Naive B cell (primary cell): ENCODE data around the gene TLE3. TPM values are rescaled to one million over a fixed set of nuclear protein-coding genes. Genes with fewer than 3 reads are reported as not detected.
A peak's percentile ranks its signal among the peaks of the same experiment; 100 is the strongest.

Experiments used
- ATAC-seq, 2 donors: fragments of 150-1000 bp; cut with Tn5 transposase; 2 replicates each; pipeline ENCODE4 v1.10.0; 2021; ENCODE audit warnings: low read depth in 2 of 2, mild to moderate bottlenecking in 2 of 2, moderate library complexity in 2 of 2
- DNase-seq: peaks from one replicate; pipeline ENCODE4 v3.0.0; 2022
- H3K27ac Mint-ChIP-seq, 6 donors: one replicate each; pipeline ENCODE4 v1.8.0; 2020 to 2022; ENCODE audit warnings: mild to moderate bottlenecking in 6 of 6, mixed read lengths in 6 of 6, moderate library complexity in 5 of 6, inconsistent platforms in 2 of 6
- H3K27me3 Mint-ChIP-seq, 3 donors: one replicate each; pipeline ENCODE4 v1.8.0; 2021 to 2022; ENCODE audit warnings: mixed read lengths in 3 of 3, mild to moderate bottlenecking in 1 of 3
- H3K36me3 Mint-ChIP-seq, 2 donors: one replicate each; pipeline ENCODE4 v1.8.0; 2020 to 2022; ENCODE audit warnings: mixed read lengths in 2 of 2, inconsistent platforms in 1 of 2, mild to moderate bottlenecking in 1 of 2
- H3K4me1 Mint-ChIP-seq, 3 donors: one replicate each; pipeline ENCODE4 v1.8.0; 2020 to 2022; ENCODE audit warnings: mixed read lengths in 3 of 3, inconsistent platforms in 1 of 3, mild to moderate bottlenecking in 1 of 3, moderate library complexity in 1 of 3
- H3K4me3 Mint-ChIP-seq, 8 donors: one replicate each; pipeline ENCODE4 v1.8.0; 2020 to 2022; ENCODE audit warnings: mild to moderate bottlenecking in 8 of 8, mixed read lengths in 8 of 8, moderate library complexity in 8 of 8, inconsistent platforms in 2 of 8
- H3K9me3 Mint-ChIP-seq, 7 donors: one replicate each; pipeline ENCODE4 v1.8.0; 2020 to 2022; ENCODE audit warnings: mixed read lengths in 7 of 7, mild to moderate bottlenecking in 5 of 7, inconsistent platforms in 2 of 7, moderate library complexity in 1 of 7
- polyA plus RNA-seq, 6 donors: library from polyadenylated mRNA; unstranded; fragments of 300-500 nt; fragmentation: Illumina TruSeq; gene quantifications; one replicate each; pipeline ENCODE4 v1.2.3, GENCODE V29; 2021; ENCODE audit warnings: low read depth in 6 of 6

The TLE3 gene
- polyA plus RNA-seq, 6 donors from 2014 or later: 0.40 to 37.9 (median 15.8) TPM

DNA sequence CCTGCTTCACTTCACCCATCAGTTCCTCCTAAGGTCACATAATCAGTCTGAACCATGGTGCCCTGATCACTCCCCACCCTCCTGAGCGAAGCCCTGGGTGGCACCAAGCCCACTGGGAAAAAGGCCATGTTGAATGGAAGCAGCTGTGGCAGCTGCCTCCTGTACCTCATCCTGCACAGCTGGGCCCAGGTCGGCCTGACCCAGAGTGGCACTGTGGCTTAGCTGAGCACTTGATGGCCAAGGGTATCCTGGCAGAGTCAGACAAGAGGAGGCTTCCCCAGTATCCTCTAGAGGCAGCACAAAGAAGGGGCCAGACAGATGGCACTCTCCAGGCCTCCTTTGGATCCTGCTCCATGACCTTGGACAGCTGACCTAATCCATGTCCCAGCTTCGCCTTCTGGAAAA is 68.4 kb downstream of the TLE3 start:
- Mint-ChIP-seq H3K36me3 (no peaks in the 10 kb centered on the region), H3K27me3 (peaks cover 9 to 56% (median 41%) of the 10 kb centered on the region in 3 donors), H3K4me3 (no peak overlapping the region), H3K9me3 (no peaks in the 10 kb centered on the region), H3K27ac (no peak overlapping the region), H3K4me1 (peaks cover 4 to 13% (median 5%) of the 10 kb centered on the region in 3 donors)
- DNase-seq (no peak), ATAC-seq (no peak)

GRCh38 chr15:70027518-70027917 is 70.2 kb downstream of the TLE3 start:
- no peak overlapping the region for H3K27ac Mint-ChIP-seq
- ATAC-seq: no peak
- H3K9me3 Mint-ChIP-seq: no peaks in the 10 kb centered on the region
- H3K4me1 Mint-ChIP-seq: peaks cover 0 to 15% (median 14%) of the 10 kb centered on the region in 3 donors
- no peaks in the 10 kb centered on the region for H3K36me3 Mint-ChIP-seq
- no peak for DNase-seq
- no peak overlapping the region for H3K4me3 Mint-ChIP-seq
- peaks cover 9 to 56% (median 55%) of the 10 kb centered on the region in 3 donors for H3K27me3 Mint-ChIP-seq

DNA sequence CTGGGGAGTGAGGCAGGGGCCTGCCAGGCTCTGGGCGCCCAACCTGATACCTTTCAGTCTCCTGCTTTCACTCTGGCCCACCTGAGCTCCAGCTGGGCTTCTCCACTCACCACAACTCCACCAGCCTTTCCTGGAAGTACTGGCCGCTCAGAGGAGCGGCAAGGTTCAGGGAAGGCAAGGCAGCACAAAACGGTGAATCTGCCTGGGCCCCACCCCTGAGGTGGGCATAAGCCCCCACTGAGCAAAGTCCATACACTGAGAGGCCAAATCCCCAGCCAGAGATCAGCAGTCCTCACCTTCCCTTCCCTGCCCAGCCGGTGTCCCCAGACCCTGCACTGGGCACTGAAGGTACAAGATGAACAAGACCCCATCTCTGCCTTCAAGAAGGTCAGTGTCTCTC is 70.7 kb downstream of the TLE3 start:
- no peaks in the 10 kb centered on the region for H3K9me3 Mint-ChIP-seq
- DNase-seq: no peak
- ATAC-seq: no peak
- no peaks in the 10 kb centered on the region for H3K36me3 Mint-ChIP-seq
- H3K27ac Mint-ChIP-seq: no peak overlapping the region
- peaks cover 0 to 15% (median 14%) of the 10 kb centered on the region in 3 donors for H3K4me1 Mint-ChIP-seq
- H3K4me3 Mint-ChIP-seq: no peak overlapping the region
- peaks cover 14 to 60% (median 56%) of the 10 kb centered on the region in 3 donors for H3K27me3 Mint-ChIP-seq

GRCh38 chr15:70025413-70026296 is 72.1 kb downstream of the TLE3 start:
- Mint-ChIP-seq H3K27ac (peak overlapping the region in 1 of 6 donors; percentile 73), H3K4me1 (peaks cover 0 to 15% (median 14%) of the 10 kb centered on the region in 3 donors), H3K27me3 (peaks cover 15 to 58% (median 53%) of the 10 kb centered on the region in 3 donors), H3K36me3 (no peaks in the 10 kb centered on the region), H3K9me3 (no peaks in the 10 kb centered on the region), H3K4me3 (no peak overlapping the region)
- ATAC-seq (no peak), DNase-seq (no peak)

- peaks cover 17 to 61% (median 46%) of the 10 kb centered on the region in 3 donors for H3K27me3 Mint-ChIP-seq
- DNase-seq: no peak
These were observed 73.2 kb downstream of the TLE3 start for GRCh38 chr15:70024521-70024920.

DNA sequence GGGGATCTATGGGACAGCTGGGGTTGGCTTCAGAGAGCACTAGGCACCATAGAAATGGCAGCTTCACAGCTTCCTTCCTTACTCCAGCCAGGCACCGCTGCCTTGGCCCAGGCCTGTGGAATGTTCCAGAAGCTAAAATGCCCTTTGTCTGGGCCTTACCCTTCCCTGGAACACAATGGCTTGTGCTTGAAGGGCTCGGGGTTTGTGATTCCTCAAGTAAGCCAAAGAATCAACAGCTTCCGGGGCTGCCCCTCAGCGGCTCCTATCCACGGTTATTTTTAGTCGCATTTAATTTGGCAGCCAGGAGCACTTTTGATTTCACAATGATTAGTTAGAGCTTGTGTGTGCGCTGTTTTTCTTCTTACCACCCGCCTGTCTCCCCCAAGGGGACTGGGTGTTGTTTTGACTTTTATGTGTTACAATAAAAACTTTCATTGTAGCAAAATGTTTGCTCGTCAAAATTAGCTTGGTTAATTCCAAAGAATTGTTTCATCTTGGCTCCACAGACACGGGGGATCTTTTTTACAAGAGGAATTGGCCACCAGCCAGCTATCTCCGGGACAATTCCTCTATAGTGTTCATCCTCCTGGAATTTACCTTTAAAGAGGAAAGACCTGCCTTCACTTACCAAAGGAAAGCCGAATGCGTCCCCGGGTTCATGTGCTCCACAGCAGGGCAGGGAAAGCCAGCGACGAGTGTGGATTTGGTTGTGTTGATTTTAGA is 73.8 kb downstream of the TLE3 start:
- Mint-ChIP-seq H3K36me3 (no peaks in the 10 kb centered on the region), H3K9me3 (no peaks in the 10 kb centered on the region), H3K27ac (peak overlapping the region in 1 of 6 donors; percentile 70), H3K27me3 (peaks cover 17 to 56% (median 42%) of the 10 kb centered on the region in 3 donors), H3K4me3 (no peak overlapping the region), H3K4me1 (peaks cover 7 to 22% (median 22%) of the 10 kb centered on the region in 3 donors)
- DNase-seq: no peak
- no peak for ATAC-seq

More at GRCh38 chr15:70024521-70024920, 73.2 kb downstream of the TLE3 start:
- Mint-ChIP-seq H3K27ac (peak overlapping the region in 1 of 6 donors; percentile 70), H3K4me3 (no peak overlapping the region), H3K4me1 (peaks cover 1 to 16% (median 16%) of the 10 kb centered on the region in 3 donors), H3K36me3 (no peaks in the 10 kb centered on the region), H3K9me3 (no peaks in the 10 kb centered on the region)
- ATAC-seq: no peak

DNA sequence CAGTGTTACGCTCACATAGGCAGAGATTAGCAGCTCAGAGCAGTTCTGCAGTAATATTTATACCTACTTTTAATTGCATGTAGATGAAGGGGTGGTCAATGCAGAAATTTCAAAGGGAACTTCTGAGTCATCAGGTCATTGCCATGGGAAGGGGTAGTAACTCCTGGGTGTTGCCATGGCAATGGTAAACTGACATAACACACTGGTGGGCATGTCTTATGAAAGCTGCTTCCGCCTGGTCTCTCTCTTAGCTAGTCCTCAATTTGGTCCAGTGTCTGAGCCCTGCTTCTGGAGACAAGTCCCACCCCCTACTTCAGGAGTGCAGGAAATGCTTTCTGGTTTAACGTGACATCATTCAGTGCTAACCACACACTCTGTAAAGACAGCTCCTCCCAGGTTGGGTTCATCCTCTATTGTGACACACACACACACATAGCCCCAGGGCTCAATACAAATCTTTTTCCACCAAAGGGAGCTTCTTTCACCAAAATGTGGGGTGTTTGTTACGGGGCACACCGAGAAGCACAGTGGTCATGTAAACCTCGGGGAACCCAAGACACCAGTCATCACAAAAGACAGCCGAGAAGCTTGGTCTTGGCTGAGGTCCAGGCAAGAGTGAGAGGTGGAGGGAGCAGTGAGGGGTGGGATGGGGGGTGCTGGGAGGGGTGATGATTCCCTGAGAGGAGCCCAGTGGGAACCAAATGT is 74.5 kb downstream of the TLE3 start:
- ATAC-seq (peak; percentile 80 to 89), DNase-seq (no peak)
- H3K4me3 Mint-ChIP-seq: peak overlapping the region in 1 of 8 donors; percentile 32
- peaks cover 12 to 25% (median 24%) of the 10 kb centered on the region in 3 donors for H3K4me1 Mint-ChIP-seq
- H3K36me3 Mint-ChIP-seq: no peaks in the 10 kb centered on the region
- H3K9me3 Mint-ChIP-seq: no peaks in the 10 kb centered on the region
- H3K27ac Mint-ChIP-seq: peak overlapping the region in 2 of 6 donors; percentile 49 to 70
- peaks cover 17 to 56% (median 35%) of the 10 kb centered on the region in 3 donors for H3K27me3 Mint-ChIP-seq

GRCh38 chr15:70020229-70020628 is 77.5 kb downstream of the TLE3 start:
- Mint-ChIP-seq H3K27me3 (peaks cover 13 to 51% (median 16%) of the 10 kb centered on the region in 3 donors), H3K36me3 (no peaks in the 10 kb centered on the region), H3K9me3 (peaks cover 0 to 3% (median 0%) of the 10 kb centered on the region in 7 donors), H3K4me1 (peaks cover 36 to 52% (median 45%) of the 10 kb centered on the region in 3 donors), H3K27ac (peak overlapping the region in 1 of 6 donors; percentile 38), H3K4me3 (no peak overlapping the region)
- DNase-seq: no peak
- no peak for ATAC-seq

GRCh38 chr15:70018646-70019600 is 78.8 kb downstream of the TLE3 start:
- DNase-seq: no peak
- H3K27ac Mint-ChIP-seq: peak overlapping the region in 1 of 6 donors; percentile 33
- peak overlapping the region in 2 of 8 donors; percentile 30 to 57 for H3K4me3 Mint-ChIP-seq
- H3K36me3 Mint-ChIP-seq: no peaks in the 10 kb centered on the region
- peaks cover 49 to 65% (median 54%) of the 10 kb centered on the region in 3 donors for H3K4me1 Mint-ChIP-seq
- H3K9me3 Mint-ChIP-seq: peaks cover 0 to 3% (median 0%) of the 10 kb centered on the region in 7 donors
- ATAC-seq: no peak
- peaks cover 7 to 38% (median 12%) of the 10 kb centered on the region in 3 donors for H3K27me3 Mint-ChIP-seq

GRCh38 chr15:70017801-70018200 is 79.9 kb downstream of the TLE3 start:
- H3K4me1 Mint-ChIP-seq: peaks cover 55 to 67% (median 58%) of the 10 kb centered on the region in 3 donors
- H3K4me3 Mint-ChIP-seq: peak overlapping the region in 3 of 8 donors; percentile 45 to 66 (median 57)

DNA sequence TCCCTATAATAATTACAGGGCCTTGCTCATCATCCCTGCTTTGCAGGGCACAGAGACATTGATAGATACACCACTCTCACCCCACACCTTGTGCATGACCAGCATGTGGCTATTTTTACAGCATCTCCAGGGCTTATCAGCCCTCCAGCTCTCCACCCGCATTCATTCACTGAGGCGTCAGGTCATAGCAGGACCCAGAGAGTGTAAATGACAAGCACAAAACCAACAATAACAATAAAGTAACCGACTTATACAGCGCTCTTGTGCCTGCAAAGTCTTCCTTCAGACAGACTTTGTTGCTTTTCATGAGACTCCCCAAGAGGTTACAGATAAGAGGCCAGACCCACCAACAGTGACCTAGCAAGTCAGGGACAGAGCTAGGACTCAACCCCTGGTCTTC is 80.7 kb downstream of the TLE3 start:
- peaks cover 56 to 66% (median 59%) of the 10 kb centered on the region in 3 donors for H3K4me1 Mint-ChIP-seq
- peak overlapping the region in 4 of 8 donors; percentile 57 to 91 (median 80) for H3K4me3 Mint-ChIP-seq
- H3K27ac Mint-ChIP-seq: peak overlapping the region in 2 of 6 donors; percentile 13 to 90
- ATAC-seq (no peak), DNase-seq (no peak)
- H3K36me3 Mint-ChIP-seq: no peaks in the 10 kb centered on the region
- peaks cover 7 to 23% (median 7%) of the 10 kb centered on the region in 3 donors for H3K27me3 Mint-ChIP-seq
- H3K9me3 Mint-ChIP-seq: peaks cover 0 to 3% (median 0%) of the 10 kb centered on the region in 7 donors

More at GRCh38 chr15:70017801-70018200, 79.9 kb downstream of the TLE3 start:
- ATAC-seq (no peak), DNase-seq (no peak)
- Mint-ChIP-seq H3K27me3 (peaks cover 7 to 30% (median 12%) of the 10 kb centered on the region in 3 donors), H3K36me3 (no peaks in the 10 kb centered on the region), H3K27ac (peak overlapping the region in 2 of 6 donors; percentile 74 to 90), H3K9me3 (peaks cover 0 to 3% (median 0%) of the 10 kb centered on the region in 7 donors)
